Measurements from ENCODE around the gene MCTP2.

Gene MCTP2

GRCh38 chr15:94470492-94470891, 239.1 kb downstream of the MCTP2 start:
- no peak overlapping the region for H3K4me3 ChIP-seq (replicated peaks; ENCODE audit: low read depth, low read length)
- no peak for DNase-seq (ENCODE audit: extremely low read depth, low read depth)
- TF ChIP-seq CTCF (IDR thresholded peaks at IDR 0.05; ENCODE audit: low read depth, low read length, missing control alignments) = no peak

GRCh38 chr15:94476686-94477085, 245.3 kb downstream of the MCTP2 start:
- no peak for TF ChIP-seq CTCF (IDR thresholded peaks at IDR 0.05; ENCODE audit: low read depth, low read length, missing control alignments)
- DNase-seq (ENCODE audit: extremely low read depth, low read depth) = no peak
- H3K4me3 ChIP-seq (replicated peaks; ENCODE audit: low read depth, low read length) = no peak overlapping the region

DNA sequence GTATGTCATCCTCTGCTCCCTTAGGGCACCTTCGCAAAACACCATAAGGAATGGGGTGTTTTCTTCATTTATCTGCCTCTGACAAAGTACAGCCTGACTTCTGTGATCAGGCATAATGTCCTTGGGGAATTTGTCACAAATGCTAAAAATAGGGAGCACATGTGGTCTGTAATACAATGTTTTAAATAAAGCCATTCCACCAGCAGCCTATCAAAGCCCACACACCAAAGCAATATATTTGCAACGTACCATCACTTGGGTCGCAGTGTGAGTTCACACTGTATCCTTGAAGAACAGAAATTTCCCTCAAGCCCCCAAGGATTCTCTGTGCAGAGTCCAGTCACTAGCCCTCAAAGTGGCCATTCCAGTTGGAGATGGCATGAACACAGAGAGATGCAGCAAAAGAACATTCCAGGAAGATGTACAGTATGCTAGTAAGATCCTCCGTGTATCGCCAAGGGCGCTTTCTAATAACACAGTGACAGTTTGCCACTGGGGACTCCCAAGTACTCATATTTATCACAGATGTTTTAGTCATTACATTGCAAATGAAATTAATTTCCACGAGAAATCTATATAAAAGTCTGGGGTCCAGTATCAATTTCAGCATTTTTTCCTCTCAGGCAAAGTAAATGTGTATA, 246.7 kb downstream of the MCTP2 start:
- H3K4me3 ChIP-seq (replicated peaks; ENCODE audit: low read depth, low read length) = no peak overlapping the region
- DNase-seq (ENCODE audit: extremely low read depth, low read depth) = no peak
- no peak for TF ChIP-seq CTCF (IDR thresholded peaks at IDR 0.05; ENCODE audit: low read depth, low read length, missing control alignments)

DNA sequence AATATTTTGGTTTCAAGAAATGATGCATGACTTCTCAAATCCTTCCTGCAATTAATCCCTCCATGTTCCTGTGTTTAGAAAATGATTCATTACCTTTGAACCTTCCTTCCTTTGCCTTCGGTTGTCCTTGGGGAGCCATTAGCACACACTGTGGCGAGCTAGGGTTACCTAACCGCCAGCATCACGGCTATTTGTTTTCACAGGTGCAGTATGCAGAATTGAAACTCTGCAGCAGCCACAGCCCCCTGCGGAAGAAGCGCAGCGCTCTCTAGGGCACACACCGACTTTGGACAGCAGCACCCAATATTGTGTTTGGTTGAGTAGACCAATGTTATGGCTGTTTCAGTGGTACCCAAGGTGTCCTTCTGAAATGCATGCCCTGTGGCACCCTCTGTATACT, 247.4 kb downstream of the MCTP2 start:
- no peak for TF ChIP-seq CTCF (IDR thresholded peaks at IDR 0.05; ENCODE audit: low read depth, low read length, missing control alignments)
- DNase-seq (ENCODE audit: extremely low read depth, low read depth) = no peak
- no peak overlapping the region for H3K4me3 ChIP-seq (replicated peaks; ENCODE audit: low read depth, low read length)

- DNase-seq (ENCODE audit: extremely low read depth, low read depth) = no peak
- no peak for TF ChIP-seq CTCF (IDR thresholded peaks at IDR 0.05; ENCODE audit: low read depth, low read length, missing control alignments)
- H3K4me3 ChIP-seq (replicated peaks; ENCODE audit: low read depth, low read length) = no peak overlapping the region
Observed at GRCh38 chr15:94480289-94480834, 249.0 kb downstream of the MCTP2 start.

- no peak overlapping the region for H3K4me3 ChIP-seq (replicated peaks; ENCODE audit: low read depth, low read length)
- TF ChIP-seq CTCF (IDR thresholded peaks at IDR 0.05; ENCODE audit: low read depth, low read length, missing control alignments) = no peak
- DNase-seq (ENCODE audit: extremely low read depth, low read depth) = no peak
Observed at GRCh38 chr15:94485148-94485719, 253.9 kb downstream of the MCTP2 start.

All from HFF-Myc (cell line).